MCF 10A (cell line): ENCODE measurements around the gene GTF2IRD1. TPM values are rescaled to one million over a fixed set of nuclear protein-coding genes. Genes with fewer than 3 reads are reported as not detected.

Source experiments
- BruUV-seq: library from RNA; stranded (reverse); fragments of 400-500 nt; replicated peaks from 2 replicates; lab custom pipeline; 2021; lab: Mats Ljungman, UMichigan
- CTCF ChIA-PET: fragments of 300-600 bp; sonication (Branson Sonifier 250); formaldehyde crosslinking; extraction: SDS; loops from one replicate; lab custom pipeline; 2021; ENCODE audit warnings: antibody characterized with exemption, inconsistent platforms; lab: Yijun Ruan, JAX
- POLR2A ChIA-PET: fragments of 300-600, 350-650 bp; sonication (Branson Sonifier 250); formaldehyde crosslinking; extraction: SDS; loops from one replicate; lab custom pipeline; 2020; ENCODE audit warnings: antibody characterized with exemption, inconsistent platforms; lab: Yijun Ruan, JAX
- DNase-seq: peaks from one replicate; pipeline ENCODE4 v3.0.0-alpha.2; 2018; ENCODE audit not compliant: unreplicated experiment
- H3K27ac Mint-ChIP-seq: one replicate; pipeline ENCODE4 v1.8.0; 2022; ENCODE audit warnings: mild to moderate bottlenecking, low read depth, mixed read lengths; ENCODE audit not compliant: unreplicated experiment
- H3K27me3 Mint-ChIP-seq: one replicate; pipeline ENCODE4 v1.8.0; 2022; ENCODE audit warnings: mixed read lengths; ENCODE audit not compliant: insufficient read depth, unreplicated experiment
- H3K36me3 Mint-ChIP-seq: one replicate; pipeline ENCODE4 v1.8.0; 2022; ENCODE audit warnings: mild to moderate bottlenecking, moderate library complexity, mixed read lengths; ENCODE audit not compliant: insufficient read depth, unreplicated experiment
- H3K4me1 Mint-ChIP-seq: one replicate; pipeline ENCODE4 v1.8.0; 2022; ENCODE audit warnings: mixed read lengths; ENCODE audit not compliant: insufficient read depth, unreplicated experiment
- H3K4me3 Mint-ChIP-seq: one replicate; pipeline ENCODE4 v1.8.0; 2022; ENCODE audit warnings: mild to moderate bottlenecking, moderate library complexity, mixed read lengths; ENCODE audit not compliant: unreplicated experiment
- H3K9me3 Mint-ChIP-seq: one replicate; pipeline ENCODE4 v1.8.0; 2022; ENCODE audit warnings: mixed read lengths; ENCODE audit not compliant: unreplicated experiment
- CTCF ChIP-seq: fragments of 200-600 bp; IDR thresholded peaks from one replicate; pipeline ENCODE4 v1.8.0; 2022; ENCODE audit warnings: antibody characterized with exemption, mild to moderate bottlenecking; ENCODE audit not compliant: unreplicated experiment
- intact Hi-C: fragments of 100-400 bp; cut with micrococcal nuclease; formaldehyde crosslinking; loops from 2 replicates; pipeline ENCODE4 v1.14.1; 2022
- total RNA-seq: library from RNA; stranded (reverse); gene quantifications from 2 replicates; pipeline ENCODE4 v1.2.3, GENCODE V29; 2022

Gene GTF2IRD1
- total RNA-seq, 1 experiment from 2014 or later, result 77.6 TPM

- Mint-ChIP-seq H3K9me3 (no peaks in the 10 kb centered on the region), H3K27ac (peak overlapping the region; percentile 5), H3K4me3 (no peak overlapping the region), H3K27me3 (no peaks in the 10 kb centered on the region), H3K36me3 (peaks cover 12% of the 10 kb centered on the region), H3K4me1 (peaks cover 16% of the 10 kb centered on the region)
- TF ChIP-seq CTCF, result no peak
- intact Hi-C loops, result no loop called here
- POLR2A ChIA-PET, result interaction anchor here (0.6 to 1.2 kb wide), 3 partner anchors 32 to 403 kb away, joined by 3 read pairs; no protein-coding TSS in a partner anchor
- DNase-seq, result peak; percentile 32
- CTCF ChIA-PET, result interaction anchor here (1.0 kb wide), 1 partner anchor 14 kb away, joined by 4 read pairs; no protein-coding TSS in a partner anchor
- BruUV-seq, result no TSS peak
These were observed 126.3 kb downstream of the GTF2IRD1 start for GRCh38 chr7:74579800-74580685.

- Mint-ChIP-seq H3K4me1 (peaks cover 19% of the 10 kb centered on the region), H3K9me3 (no peaks in the 10 kb centered on the region), H3K36me3 (peaks cover 16% of the 10 kb centered on the region), H3K27ac (no peak overlapping the region), H3K27me3 (no peaks in the 10 kb centered on the region), H3K4me3 (no peak overlapping the region)
- ChIA-PET CTCF (interaction anchor here (1.0 to 1.4 kb wide), 3 partner anchors 26 to 165 kb away, joined by 3 to 4 read pairs (median 4); no protein-coding TSS in a partner anchor), POLR2A (interaction anchor here (0.7 kb wide), 1 partner anchor 75 kb away, joined by 3 read pairs; no protein-coding TSS in a partner anchor)
- intact Hi-C loops, result no loop called here
- TF ChIP-seq CTCF, result no peak
- no TSS peak for BruUV-seq
- peak; percentile 68 for DNase-seq
These were observed 128.3 kb downstream of the GTF2IRD1 start for GRCh38 chr7:74581916-74582440.

- H3K4me1 Mint-ChIP-seq, result peaks cover 25% of the 10 kb centered on the region
- H3K27ac Mint-ChIP-seq, result no peak overlapping the region
- POLR2A ChIA-PET, result no interaction called here
- no peak for DNase-seq
- peaks cover 22% of the 10 kb centered on the region for H3K36me3 Mint-ChIP-seq
- TF ChIP-seq CTCF, result no peak
- CTCF ChIA-PET, result interaction anchor here (0.7 to 1.4 kb wide), 3 partner anchors 26 to 329 kb away, joined by 3 to 4 read pairs (median 4); no protein-coding TSS in a partner anchor
- intact Hi-C loops, result no loop called here
- H3K27me3 Mint-ChIP-seq, result no peaks in the 10 kb centered on the region
- no TSS peak for BruUV-seq
- no peaks in the 10 kb centered on the region for H3K9me3 Mint-ChIP-seq
- H3K4me3 Mint-ChIP-seq, result no peak overlapping the region
These were observed 128.8 kb downstream of the GTF2IRD1 start for GRCh38 chr7:74582447-74583039.

- Mint-ChIP-seq H3K27me3 (no peaks in the 10 kb centered on the region), H3K9me3 (no peaks in the 10 kb centered on the region), H3K4me3 (no peak overlapping the region), H3K36me3 (peaks cover 23% of the 10 kb centered on the region), H3K4me1 (peaks cover 28% of the 10 kb centered on the region), H3K27ac (no peak overlapping the region)
- ChIA-PET POLR2A (no interaction called here), CTCF (interaction anchor here (0.5 to 1.4 kb wide), 4 partner anchors 93 to 258 kb away, joined by 4 to 6 read pairs (median 6); no protein-coding TSS in a partner anchor)
- intact Hi-C loops, result no loop called here
- TF ChIP-seq CTCF, result no peak
- no TSS peak for BruUV-seq
- no peak for DNase-seq
These were observed 129.9 kb downstream of the GTF2IRD1 start for GRCh38 chr7:74583630-74584029.
